GM12878 (cell line): ENCODE measurements around the gene DNAAF5. TPM values are rescaled to one million over a fixed set of nuclear protein-coding genes. Genes with fewer than 3 reads are reported as not detected.

Experiments
- ATAC-seq: fragments of 200-7000 bp; cut with Tn5 transposase; 3 replicates; pipeline ENCODE4 v1.9.1; 2020; ENCODE audit warnings: mild to moderate bottlenecking, moderate library complexity
- BruUV-seq: library from RNA; stranded (reverse); fragments of 400-500 nt; replicated peaks from 2 replicates; lab custom pipeline; 2021; lab: Mats Ljungman, UMichigan
- CTCF ChIA-PET: fragments of 300-600 bp; sonication (Branson Sonifier 250); formaldehyde crosslinking; extraction: SDS; loops from one replicate; lab custom pipeline; 2021; ENCODE audit warnings: inconsistent platforms; lab: Yijun Ruan, JAX
- POLR2A ChIA-PET: fragments of 350-600 bp; formaldehyde crosslinking; extraction: SDS; loops from one replicate; lab custom pipeline; 2021; ENCODE audit warnings: inconsistent platforms; lab: Charles Lee
- RAD21 ChIA-PET: fragments of 300-600 bp; sonication (Branson Sonifier 250); formaldehyde crosslinking; loops from one replicate; lab custom pipeline; 2023; ENCODE audit warnings: antibody characterized with exemption; ENCODE audit not compliant: unreplicated experiment; lab: Charles Lee
- SMC1A ChIA-PET: fragments of 300-600 bp; sonication (Branson Sonifier 250); formaldehyde crosslinking; loops from one replicate; lab custom pipeline; 2023; ENCODE audit not compliant: unreplicated experiment, uncharacterized antibody; lab: Charles Lee
- DNase-seq: peaks from one replicate; pipeline ENCODE4 v3.0.0-alpha.2; 2011; ENCODE audit warnings: low read depth, low spot score
- FAIRE-seq: peaks from 3 replicates; lab custom pipeline; 2011; peaks lifted over from hg19 to GRCh38; lab: Jason Lieb, UNC
- H2AFZ ChIP-seq: 2 replicates; pipeline ENCODE4 v1.6.0; 2011; ENCODE audit warnings: low read depth, low read length, control low read depth; ENCODE audit not compliant: control insufficient read depth
- H3K27ac ChIP-seq: 2 replicates; pipeline ENCODE4 v1.5.1; 2011; ENCODE audit warnings: control low read depth; ENCODE audit not compliant: control insufficient read depth, insufficient read depth
- H3K27me3 ChIP-seq, 2 experiments: replicated peaks in 1 of 2; 2 replicates each; pipeline versions ENCODE4 v1.6.0 to v1.6.1; 2011; ENCODE audit warnings: low read length in 1 of 2; ENCODE audit not compliant: control insufficient read depth in 2 of 2, insufficient read depth in 2 of 2
- H3K36me3 ChIP-seq, 2 experiments: 2 replicates each; pipeline ENCODE4 v1.5.1; 2011; ENCODE audit warnings: low read length in 1 of 2; ENCODE audit not compliant: control insufficient read depth in 2 of 2, insufficient read depth in 2 of 2
- H3K4me1 ChIP-seq: 2 replicates; pipeline ENCODE4 v1.6.1; 2011; ENCODE audit warnings: mild to moderate bottlenecking, low read length, moderate library complexity, mixed read lengths; ENCODE audit not compliant: control insufficient read depth, insufficient read depth
- H3K4me2 ChIP-seq: 2 replicates; pipeline ENCODE4 v1.6.0; 2011; ENCODE audit warnings: control low read depth; ENCODE audit not compliant: control insufficient read depth, insufficient read depth
- H3K4me3 ChIP-seq: fragments of 200-600 bp; sonication (generic); 2 replicates; pipeline ENCODE4 v1.5.1; 2016
- H3K79me2 ChIP-seq: 2 replicates; pipeline ENCODE4 v1.6.0; 2011; ENCODE audit warnings: low read length; ENCODE audit not compliant: control insufficient read depth, insufficient read depth
- H3K9ac ChIP-seq: 2 replicates; pipeline ENCODE4 v1.8.0; 2011; ENCODE audit warnings: low read length, control low read depth, mixed read lengths; ENCODE audit not compliant: control insufficient read depth, insufficient read depth
- H3K9me3 ChIP-seq: replicated peaks from 3 replicates; pipeline ENCODE4 v1.5.1; 2011; ENCODE audit warnings: mild to moderate bottlenecking, low read length; ENCODE audit not compliant: control insufficient read depth, insufficient read depth
- H4K20me1 ChIP-seq: 2 replicates; pipeline ENCODE4 v1.6.0; 2011; ENCODE audit not compliant: control insufficient read depth, insufficient read depth
- CHD4 ChIP-seq: fragments of 200-600 bp; sonication (generic); IDR thresholded peaks from 2 replicates; pipeline ENCODE4 v1.6.1; 2016; ENCODE audit warnings: mild to moderate bottlenecking
- IKZF2 ChIP-seq, 2 experiments: fragments of 450-650 bp; IDR thresholded peaks; 2 replicates each; pipeline ENCODE4 v1.6.1; 2017; ENCODE audit warnings: mild to moderate bottlenecking in 2 of 2, moderate library complexity in 2 of 2
- NFIC ChIP-seq: IDR thresholded peaks from 2 replicates; pipeline ENCODE4 v1.6.1; 2012; ENCODE audit warnings: low read depth, mild to moderate bottlenecking, inconsistent platforms, low read length, moderate library complexity
- NFYA ChIP-seq: IDR thresholded peaks from 2 replicates; pipeline ENCODE4 v1.6.1; 2011; ENCODE audit warnings: low read depth, mild to moderate bottlenecking, low read length, improper control_type of control experiment, borderline replicate concordance
- NR2C1 ChIP-seq: fragments of 450-650 bp; IDR thresholded peaks from 2 replicates; pipeline ENCODE4 v1.6.1; 2017; ENCODE audit warnings: antibody characterized with exemption, mild to moderate bottlenecking, moderate library complexity
- RCOR1 ChIP-seq: conservative IDR thresholded peaks from 2 replicates; pipeline ENCODE4 v1.6.1; 2012; ENCODE audit warnings: low read depth, low read length, improper control_type of control experiment
- TAF1 ChIP-seq: IDR thresholded peaks from 2 replicates; pipeline ENCODE4 v1.6.1; 2011; ENCODE audit warnings: mild to moderate bottlenecking, low read depth, low read length, borderline replicate concordance
- TBL1XR1 ChIP-seq: IDR thresholded peaks from 2 replicates; pipeline ENCODE4 v1.6.1; 2012; ENCODE audit warnings: low read depth, low read length, improper control_type of control experiment
- ZNF274 ChIP-seq: IDR thresholded peaks from one replicate; pipeline ENCODE4 v1.8.0; 2011; ENCODE audit not compliant: insufficient read length, insufficient read depth
- WGBS: methylation state at CpG from one replicate; pipeline ENCODE4 v1.1.6; 2016; ENCODE audit warnings: low lambda C conversion rate; ENCODE audit not compliant: insufficient replicate concordance, insufficient coverage; ENCODE audit errors: missing lambda C conversion rate; 5-methylcytosine and 5-hydroxymethylcytosine counted together
- in situ Hi-C: fragments of 300-500 bp; cut with MboI; formaldehyde crosslinking; loops from 9 replicates; pipeline ENCODE4 v1.14.3; 2018; ENCODE audit warnings: mixed read lengths
- intact Hi-C: fragments of 100-400 bp; cut with micrococcal nuclease; formaldehyde crosslinking; loops from one replicate; pipeline ENCODE4 v1.14.2; 2022; ENCODE audit not compliant: unreplicated experiment
- polyA plus RNA-seq, 11 experiments: library from polyadenylated mRNA; depleted of rRNA in 4 of 11; unstranded in 6 of 11; stranded (reverse) in 5 of 11; fragments of >200 nt; fragmentation: Nextera tagmentation in 4 of 11; fragmentation: Illumina TruSeq in 1 of 11; extraction: Ambion mirVana in 4 of 11; extraction: Trizol in 1 of 11; gene quantifications; 1 replicate in 1 of 11; 2 replicates in 10 of 11; pipeline versions ENCODE4 v1.2.1 to v1.2.3, GENCODE V29; 2011 to 2016; ENCODE audit warnings: inconsistent platforms in 2 of 11, missing spikeins in 2 of 11, low read depth in 1 of 11
- total RNA-seq, 4 experiments: library from RNA; depleted of rRNA in 3 of 4; stranded (reverse); fragments of >200 nt in 3 of 4; fragmentation: Illumina TruSeq in 1 of 4; extraction: Trizol in 1 of 4; gene quantifications; 2 replicates each; pipeline versions ENCODE4 v1.2.1 to v1.2.3, GENCODE V29; 2013 to 2021
- TF ChIP-seq, protein P1 (sequence below): fragments of 450-650 bp; IDR thresholded peaks from 2 replicates; pipeline ENCODE4 v1.6.1; 2017; ENCODE audit warnings: mild to moderate bottlenecking, moderate library complexity
- TF ChIP-seq, protein P2 (sequence below): fragments of 150-350 bp; IDR thresholded peaks from 2 replicates; pipeline ENCODE4 v1.6.1; 2014; ENCODE audit warnings: mild to moderate bottlenecking, low read depth, low read length

Gene DNAAF5
- total and polyA plus RNA-seq, 10 of the 15 experiments (the other 5 are each of a cell fraction or from before 2014, with no cell fraction given) = 1.8 to 38.3 (median 9.2) TPM

DNA sequence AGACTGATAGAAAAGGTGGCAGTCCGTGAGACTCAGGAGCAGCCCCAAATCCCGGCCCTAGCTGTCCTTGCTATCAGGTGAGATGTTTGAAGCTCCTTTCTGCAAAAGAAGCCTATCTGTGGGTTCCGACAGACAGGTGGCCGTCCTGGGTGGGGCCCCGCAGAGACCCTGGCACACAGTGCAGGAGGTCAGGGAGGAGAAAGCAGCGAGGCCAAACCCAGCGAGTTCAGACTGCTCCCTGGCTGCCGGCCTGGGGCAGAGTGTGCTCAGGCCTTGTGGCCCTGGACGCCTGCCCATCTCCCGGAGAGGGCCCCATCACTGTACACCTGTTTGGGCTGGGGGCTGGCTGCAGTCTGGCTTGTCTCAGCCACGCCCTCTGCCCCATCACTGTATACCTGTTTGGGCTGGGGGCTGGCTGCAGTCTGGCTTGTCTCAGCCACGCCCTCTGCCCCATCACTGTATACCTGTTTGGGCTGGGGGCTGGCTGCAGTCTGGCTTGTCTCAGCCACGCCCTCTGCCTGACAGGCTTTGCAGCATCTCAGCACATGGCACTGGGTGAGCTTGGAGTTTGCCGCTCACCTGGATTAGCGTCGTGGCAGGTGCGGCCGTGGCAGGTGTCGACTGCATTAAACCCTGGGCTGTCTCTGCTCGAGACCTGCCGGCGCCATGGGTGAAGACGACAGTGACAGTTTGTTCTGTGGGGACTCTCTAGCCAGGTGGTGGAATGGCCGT is 12.4 kb downstream of the DNAAF5 start:
- no peak for FAIRE-seq
- Histone ChIP-seq H3K9me3 (peaks cover 15% of the 10 kb centered on the region), H3K4me1 (no peaks in the 10 kb centered on the region), H3K36me3 (peaks cover 7 to 23% of the 10 kb centered on the region in 2 experiments; a peak in 3 of 4 replicates), H3K9ac (no peak overlapping the region), H3K79me2 (peaks cover 13% of the 10 kb centered on the region), H4K20me1 (no peaks in the 10 kb centered on the region), H3K4me3 (no peak overlapping the region), H3K27ac (no peak overlapping the region), H3K4me2 (no peak overlapping the region), H2AFZ (no peak overlapping the region), H3K27me3 (no peaks in the 10 kb centered on the region)
- ChIA-PET POLR2A (no interaction called here), RAD21 (no interaction called here), CTCF (no interaction called here), SMC1A (no interaction called here)
- intact Hi-C loops (no loop called here), in situ Hi-C loops (no loop called here)
- ATAC-seq = no peak
- no peak for DNase-seq
- WGBS = 90% methylated on average over 24 of the region's 24 CpGs
- TF ChIP-seq NFYA (no peak), TBL1XR1 (no peak), RCOR1 (no peak), NFIC (no peak), TAF1 (no peak), CHD4 (no peak)
- no TSS peak for BruUV-seq

DNA sequence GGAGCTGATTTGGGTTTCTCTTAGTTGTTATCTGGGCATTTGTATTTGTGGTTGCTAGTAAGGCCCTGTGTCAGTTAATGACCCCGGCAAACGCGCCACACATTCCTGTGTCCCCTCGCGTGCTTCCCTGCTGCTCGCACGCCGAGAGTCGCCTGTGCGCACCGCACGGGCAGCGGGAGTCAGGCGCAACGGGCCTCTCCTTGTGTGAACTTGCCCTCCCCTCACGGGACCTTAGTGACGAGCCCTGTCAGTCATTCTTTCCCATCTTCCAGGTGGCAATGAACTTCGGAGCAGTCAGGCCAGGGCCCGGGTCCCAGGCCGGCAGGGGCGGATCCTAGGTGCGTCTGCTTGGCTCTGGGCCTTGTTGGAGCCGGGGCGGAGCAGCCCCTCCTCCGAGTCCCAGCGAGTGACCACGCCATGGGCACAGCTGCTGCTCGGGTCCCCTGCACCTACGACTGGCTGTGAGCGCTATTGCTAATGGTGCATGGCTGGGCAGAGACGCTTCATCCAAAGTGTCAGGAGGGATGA is 13.0 kb downstream of the DNAAF5 start:
- Histone ChIP-seq H3K36me3 (peaks cover 7 to 23% of the 10 kb centered on the region in 2 experiments; a peak in 3 of 4 replicates), H3K4me3 (no peak overlapping the region), H3K4me1 (no peaks in the 10 kb centered on the region), H3K9ac (no peak overlapping the region), H3K27me3 (no peaks in the 10 kb centered on the region), H3K79me2 (peaks cover 10% of the 10 kb centered on the region), H3K4me2 (no peak overlapping the region), H3K9me3 (peaks cover 9% of the 10 kb centered on the region), H3K27ac (no peak overlapping the region), H4K20me1 (no peaks in the 10 kb centered on the region), H2AFZ (no peak overlapping the region)
- POLR2A ChIA-PET = no interaction called here
- intact Hi-C loops (no loop called here), in situ Hi-C loops (no loop called here)
- SMC1A ChIA-PET = no interaction called here
- RAD21 ChIA-PET = no interaction called here
- WGBS = 92% methylated on average over 31 of the region's 31 CpGs
- no peak for DNase-seq
- CTCF ChIA-PET = no interaction called here
- no peak for ATAC-seq
- FAIRE-seq = no peak
- no TSS peak for BruUV-seq
- TF ChIP-seq, protein P1, sequence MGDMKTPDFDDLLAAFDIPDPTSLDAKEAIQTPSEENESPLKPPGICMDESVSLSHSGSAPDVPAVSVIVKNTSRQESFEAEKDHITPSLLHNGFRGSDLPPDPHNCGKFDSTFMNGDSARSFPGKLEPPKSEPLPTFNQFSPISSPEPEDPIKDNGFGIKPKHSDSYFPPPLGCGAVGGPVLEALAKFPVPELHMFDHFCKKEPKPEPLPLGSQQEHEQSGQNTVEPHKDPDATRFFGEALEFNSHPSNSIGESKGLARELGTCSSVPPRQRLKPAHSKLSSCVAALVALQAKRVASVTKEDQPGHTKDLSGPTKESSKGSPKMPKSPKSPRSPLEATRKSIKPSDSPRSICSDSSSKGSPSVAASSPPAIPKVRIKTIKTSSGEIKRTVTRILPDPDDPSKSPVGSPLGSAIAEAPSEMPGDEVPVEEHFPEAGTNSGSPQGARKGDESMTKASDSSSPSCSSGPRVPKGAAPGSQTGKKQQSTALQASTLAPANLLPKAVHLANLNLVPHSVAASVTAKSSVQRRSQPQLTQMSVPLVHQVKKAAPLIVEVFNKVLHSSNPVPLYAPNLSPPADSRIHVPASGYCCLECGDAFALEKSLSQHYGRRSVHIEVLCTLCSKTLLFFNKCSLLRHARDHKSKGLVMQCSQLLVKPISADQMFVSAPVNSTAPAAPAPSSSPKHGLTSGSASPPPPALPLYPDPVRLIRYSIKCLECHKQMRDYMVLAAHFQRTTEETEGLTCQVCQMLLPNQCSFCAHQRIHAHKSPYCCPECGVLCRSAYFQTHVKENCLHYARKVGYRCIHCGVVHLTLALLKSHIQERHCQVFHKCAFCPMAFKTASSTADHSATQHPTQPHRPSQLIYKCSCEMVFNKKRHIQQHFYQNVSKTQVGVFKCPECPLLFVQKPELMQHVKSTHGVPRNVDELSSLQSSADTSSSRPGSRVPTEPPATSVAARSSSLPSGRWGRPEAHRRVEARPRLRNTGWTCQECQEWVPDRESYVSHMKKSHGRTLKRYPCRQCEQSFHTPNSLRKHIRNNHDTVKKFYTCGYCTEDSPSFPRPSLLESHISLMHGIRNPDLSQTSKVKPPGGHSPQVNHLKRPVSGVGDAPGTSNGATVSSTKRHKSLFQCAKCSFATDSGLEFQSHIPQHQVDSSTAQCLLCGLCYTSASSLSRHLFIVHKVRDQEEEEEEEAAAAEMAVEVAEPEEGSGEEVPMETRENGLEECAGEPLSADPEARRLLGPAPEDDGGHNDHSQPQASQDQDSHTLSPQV = no peak
- TF ChIP-seq ZNF274 (no peak), IKZF2 (IDR thresholded peaks at IDR 0.05) (no peak), NR2C1 (no peak)
- TF ChIP-seq, protein P2, sequence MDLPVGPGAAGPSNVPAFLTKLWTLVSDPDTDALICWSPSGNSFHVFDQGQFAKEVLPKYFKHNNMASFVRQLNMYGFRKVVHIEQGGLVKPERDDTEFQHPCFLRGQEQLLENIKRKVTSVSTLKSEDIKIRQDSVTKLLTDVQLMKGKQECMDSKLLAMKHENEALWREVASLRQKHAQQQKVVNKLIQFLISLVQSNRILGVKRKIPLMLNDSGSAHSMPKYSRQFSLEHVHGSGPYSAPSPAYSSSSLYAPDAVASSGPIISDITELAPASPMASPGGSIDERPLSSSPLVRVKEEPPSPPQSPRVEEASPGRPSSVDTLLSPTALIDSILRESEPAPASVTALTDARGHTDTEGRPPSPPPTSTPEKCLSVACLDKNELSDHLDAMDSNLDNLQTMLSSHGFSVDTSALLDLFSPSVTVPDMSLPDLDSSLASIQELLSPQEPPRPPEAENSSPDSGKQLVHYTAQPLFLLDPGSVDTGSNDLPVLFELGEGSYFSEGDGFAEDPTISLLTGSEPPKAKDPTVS = no peak
